ENCODE data around the gene NFRKB. TPM values are rescaled to one million over a fixed set of nuclear protein-coding genes. Genes with fewer than 3 reads are reported as not detected.

Gene NFRKB
- total RNA-seq, 4 donors from 2014 or later = 48.0 to 91.6 (median 64.3) TPM

- 69 to 71% methylated on average over 9 of the region's 9 CpGs for WGBS, 2 donors
- Histone ChIP-seq H3K27me3 (no peaks in the 10 kb centered on the region), H3K9me3 (no peaks in the 10 kb centered on the region), H3K27ac (peak overlapping the region in 2 of 3 donors; percentile 82 to 88), H3K36me3 (peaks cover 0 to 7% of the 10 kb centered on the region in 2 donors), H3K4me1 (peaks cover 5 to 6% of the 10 kb centered on the region in 2 donors), H3K4me3 (replicated peaks in 1 of 3) (peak overlapping the region in 1 of 3 donors; percentile 94)
- intact Hi-C loops (cut with DNase I) = no loop called here
- peak in 1 of 2 donors; percentile 20 for DNase-seq
- no peak for TF ChIP-seq POLR2A (IDR thresholded peaks at IDR 0.05)
- TF ChIP-seq, protein P1, sequence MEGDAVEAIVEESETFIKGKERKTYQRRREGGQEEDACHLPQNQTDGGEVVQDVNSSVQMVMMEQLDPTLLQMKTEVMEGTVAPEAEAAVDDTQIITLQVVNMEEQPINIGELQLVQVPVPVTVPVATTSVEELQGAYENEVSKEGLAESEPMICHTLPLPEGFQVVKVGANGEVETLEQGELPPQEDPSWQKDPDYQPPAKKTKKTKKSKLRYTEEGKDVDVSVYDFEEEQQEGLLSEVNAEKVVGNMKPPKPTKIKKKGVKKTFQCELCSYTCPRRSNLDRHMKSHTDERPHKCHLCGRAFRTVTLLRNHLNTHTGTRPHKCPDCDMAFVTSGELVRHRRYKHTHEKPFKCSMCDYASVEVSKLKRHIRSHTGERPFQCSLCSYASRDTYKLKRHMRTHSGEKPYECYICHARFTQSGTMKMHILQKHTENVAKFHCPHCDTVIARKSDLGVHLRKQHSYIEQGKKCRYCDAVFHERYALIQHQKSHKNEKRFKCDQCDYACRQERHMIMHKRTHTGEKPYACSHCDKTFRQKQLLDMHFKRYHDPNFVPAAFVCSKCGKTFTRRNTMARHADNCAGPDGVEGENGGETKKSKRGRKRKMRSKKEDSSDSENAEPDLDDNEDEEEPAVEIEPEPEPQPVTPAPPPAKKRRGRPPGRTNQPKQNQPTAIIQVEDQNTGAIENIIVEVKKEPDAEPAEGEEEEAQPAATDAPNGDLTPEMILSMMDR (IDR thresholded peaks at IDR 0.05) = no peak
Measured at GRCh38 chr11:129896062-129896461, 684 bp upstream of the NFRKB start.

- TF ChIP-seq, protein P1 (IDR thresholded peaks at IDR 0.05) = no peak
- no peak for TF ChIP-seq POLR2A (IDR thresholded peaks at IDR 0.05)
- no peak for DNase-seq
- H3K27me3 ChIP-seq = no peaks in the 10 kb centered on the region
- H3K27ac ChIP-seq = peak overlapping the region; percentile 36 to 88 (median 82)
- WGBS, 2 donors = 29% methylated on average over 13 of the region's 13 CpGs
- H3K4me1 ChIP-seq = peaks cover 5 to 6% of the 10 kb centered on the region in 2 donors
- no peaks in the 10 kb centered on the region for H3K9me3 ChIP-seq
- intact Hi-C loops (cut with DNase I) = no loop called here
- peak overlapping the region; percentile 60 to 94 (median 64) for H3K4me3 ChIP-seq (replicated peaks in 1 of 3)
- peaks cover 0 to 7% of the 10 kb centered on the region in 2 donors for H3K36me3 ChIP-seq
Measured at GRCh38 chr11:129894278-129895125, 876 bp downstream of the NFRKB start.

- no peak overlapping the region for H3K27ac ChIP-seq
- WGBS, 2 donors = 88 to 91% methylated on average over 5 of the region's 5 CpGs
- no peaks in the 10 kb centered on the region for H3K9me3 ChIP-seq
- intact Hi-C loops (cut with DNase I) = no loop called here
- H3K27me3 ChIP-seq = no peaks in the 10 kb centered on the region
- no peaks in the 10 kb centered on the region for H3K4me1 ChIP-seq
- no peak overlapping the region for H3K4me3 ChIP-seq (replicated peaks in 1 of 3)
- H3K36me3 ChIP-seq = peaks cover 47 to 58% of the 10 kb centered on the region in 2 donors
- no peak for TF ChIP-seq POLR2A (IDR thresholded peaks at IDR 0.05)
- TF ChIP-seq, protein P1 (IDR thresholded peaks at IDR 0.05) = no peak
- DNase-seq = no peak
Measured at GRCh38 chr11:129888451-129888850, 6.9 kb downstream of the NFRKB start.

DNA sequence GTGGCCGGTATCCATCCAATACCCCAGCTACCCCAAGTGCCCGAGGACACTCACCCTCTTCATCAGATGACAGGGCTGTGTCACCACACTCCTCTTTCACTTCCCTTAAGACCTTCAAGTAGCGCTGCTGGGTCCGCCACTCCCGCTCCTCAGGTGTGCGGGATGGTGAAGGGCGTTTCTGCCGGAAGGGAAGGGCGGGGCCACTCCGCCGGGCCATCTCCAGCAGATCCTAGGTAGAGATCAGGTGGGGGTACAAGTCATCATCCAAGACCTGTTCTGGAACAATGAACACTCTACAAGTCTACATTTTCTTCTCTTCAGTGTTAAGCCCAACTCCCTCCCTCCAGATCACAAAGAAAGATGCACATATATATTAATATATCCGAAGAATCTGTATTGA is 10.0 kb downstream of the NFRKB start:
- no peak overlapping the region for H3K4me3 ChIP-seq (replicated peaks in 1 of 3)
- peaks cover 74 to 81% of the 10 kb centered on the region in 2 donors for H3K36me3 ChIP-seq
- H3K27ac ChIP-seq = no peak overlapping the region
- TF ChIP-seq, protein P1 (IDR thresholded peaks at IDR 0.05) = no peak
- no peak for TF ChIP-seq POLR2A (IDR thresholded peaks at IDR 0.05)
- no peaks in the 10 kb centered on the region for H3K9me3 ChIP-seq
- H3K27me3 ChIP-seq = no peaks in the 10 kb centered on the region
- intact Hi-C loops (cut with DNase I) = no loop called here
- H3K4me1 ChIP-seq = no peaks in the 10 kb centered on the region
- no peak for DNase-seq
- WGBS, 2 donors = 97 to 98% methylated on average over 12 of the region's 12 CpGs

- H3K4me3 ChIP-seq (replicated peaks in 1 of 3) = no peak overlapping the region
- no peak for DNase-seq
- H3K27ac ChIP-seq = no peak overlapping the region
- H3K36me3 ChIP-seq = peaks cover 82 to 88% of the 10 kb centered on the region in 2 donors
- intact Hi-C loops (cut with DNase I) = no loop called here
- no peaks in the 10 kb centered on the region for H3K27me3 ChIP-seq
- WGBS, 2 donors = 92 to 95% methylated on average over 8 of the region's 8 CpGs
- H3K9me3 ChIP-seq = no peaks in the 10 kb centered on the region
- TF ChIP-seq, protein P1 (IDR thresholded peaks at IDR 0.05) = no peak
- no peak for TF ChIP-seq POLR2A (IDR thresholded peaks at IDR 0.05)
- H3K4me1 ChIP-seq = no peaks in the 10 kb centered on the region
Measured at GRCh38 chr11:129884581-129884980, 10.8 kb downstream of the NFRKB start.

All from thyroid gland (tissue), 4 donors.